ENCODE data around the gene ZYG11B. TPM values are rescaled to one million over a fixed set of nuclear protein-coding genes. Genes with fewer than 3 reads are reported as not detected.
"Not testable (repeated sequence)": the region's sequence is repeated elsewhere in the genome, so short reads cannot be mapped to it uniquely, and the experiment has no call there.

The ZYG11B gene
- total RNA-seq, 1 donor from 2014 or later: 37.9 TPM

DNA sequence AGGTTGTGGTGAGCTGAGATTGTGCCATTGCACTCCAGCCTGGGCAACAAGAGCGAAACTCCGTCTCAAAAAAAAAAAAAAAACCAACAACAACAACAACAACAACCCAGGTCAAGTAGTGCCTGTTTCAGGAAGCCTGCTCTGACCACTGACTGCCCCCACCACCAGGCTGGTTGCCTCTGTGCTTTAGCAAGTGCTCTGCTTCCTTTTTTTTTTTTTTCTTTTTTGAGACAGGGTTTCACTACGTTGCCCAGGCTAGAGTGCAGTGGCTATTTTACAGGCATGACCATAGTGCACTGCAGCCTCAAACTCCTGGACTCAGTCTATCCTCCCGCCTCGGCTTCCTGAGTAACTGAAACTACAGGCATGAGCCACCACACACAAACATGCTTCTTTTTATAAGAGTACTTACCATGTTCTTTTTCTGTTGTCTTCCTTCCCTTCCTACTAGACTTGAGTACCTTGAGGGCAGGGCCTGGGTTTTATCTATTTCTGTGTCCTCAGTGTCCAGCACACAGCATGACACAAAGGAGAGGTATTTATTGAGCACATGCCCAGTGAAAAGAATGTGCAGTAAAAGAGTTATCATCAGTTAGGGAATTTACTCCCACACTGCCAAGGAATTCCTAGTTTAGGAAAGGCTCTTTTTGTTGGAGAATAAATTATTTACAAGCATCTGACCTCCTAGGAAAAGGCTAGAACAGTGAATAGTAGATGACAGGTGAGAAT is 18.2 kb upstream of the ZYG11B start:
- no peak for DNase-seq

DNA sequence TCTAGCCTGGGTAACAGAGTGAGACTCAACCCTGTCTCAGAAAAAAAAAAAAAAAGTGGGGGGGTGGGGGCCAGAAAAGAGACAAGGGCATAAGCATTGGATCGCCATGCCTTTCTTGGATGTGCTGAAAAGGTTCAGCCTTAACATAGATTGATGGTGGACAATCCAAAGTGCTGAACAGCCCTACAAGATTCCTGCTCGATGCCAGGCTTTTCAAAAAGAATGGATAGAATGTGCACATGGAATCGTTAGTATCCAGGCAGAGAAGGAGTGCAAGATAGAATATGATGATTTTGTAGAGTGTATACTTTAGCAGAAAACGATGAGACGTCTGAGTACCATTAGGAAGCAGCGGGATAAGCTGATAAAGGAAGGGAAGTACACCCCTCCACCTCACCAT is 17.2 kb upstream of the ZYG11B start:
- DNase-seq: no peak

DNA sequence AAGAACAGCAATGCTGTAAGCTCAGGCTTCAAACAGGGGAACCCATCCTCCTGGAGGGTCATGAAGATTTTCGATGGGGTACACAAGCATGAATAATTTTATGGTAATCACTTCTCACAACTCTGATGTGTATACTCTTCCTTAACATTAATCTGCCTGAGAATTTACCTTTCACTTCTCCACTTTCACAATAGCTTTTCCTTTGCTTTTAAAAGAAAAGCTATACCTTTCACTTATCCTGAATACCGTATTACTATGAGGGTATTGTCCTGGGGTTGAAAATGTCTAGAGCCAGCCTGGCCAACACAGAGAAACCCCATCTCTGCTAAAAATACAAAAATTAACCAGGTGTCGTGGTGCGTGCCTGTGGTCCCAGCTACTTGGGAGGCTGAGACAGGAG is 12.7 kb upstream of the ZYG11B start:
- no peak for DNase-seq

DNA sequence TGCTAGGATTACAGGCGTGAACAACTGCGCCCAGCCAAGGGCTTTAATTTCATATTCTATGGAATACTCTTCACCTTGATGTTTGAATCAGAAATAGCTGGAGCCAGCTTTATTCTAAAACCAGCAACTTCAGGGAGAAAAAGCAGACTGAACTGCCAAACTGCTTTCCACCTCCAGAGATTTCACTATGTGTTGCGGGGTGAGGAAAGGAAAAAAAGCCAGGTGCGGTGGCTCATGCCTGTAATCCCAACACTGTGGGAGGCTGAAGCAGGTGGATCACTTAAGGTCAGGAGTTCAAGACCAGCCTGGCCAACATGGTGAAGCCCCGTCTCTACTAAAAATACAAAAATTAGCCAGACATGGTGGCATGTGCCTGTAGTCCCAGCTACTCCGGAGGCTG is 11.0 kb upstream of the ZYG11B start:
- not testable (repeated sequence) for DNase-seq

DNA sequence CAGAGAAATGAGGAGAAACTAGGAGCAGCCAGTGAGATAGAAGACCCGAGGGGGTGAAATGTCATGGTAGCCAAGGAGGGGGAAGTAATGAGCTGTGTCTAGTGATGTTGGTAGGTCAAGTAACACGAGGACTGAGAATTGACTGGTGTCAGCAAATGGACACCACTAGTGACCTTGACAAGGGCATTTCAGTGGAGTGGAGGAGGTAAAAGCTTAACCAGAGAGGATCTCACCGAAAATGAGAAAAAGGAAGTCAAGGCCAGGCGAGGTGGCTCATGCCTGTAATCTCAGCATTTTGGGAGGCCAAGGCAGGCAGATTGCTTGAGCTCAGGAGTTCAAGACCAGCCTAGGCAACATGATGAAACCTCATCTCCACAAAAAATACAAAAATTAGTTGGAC is 3.0 kb upstream of the ZYG11B start:
- DNase-seq: no peak

DNA sequence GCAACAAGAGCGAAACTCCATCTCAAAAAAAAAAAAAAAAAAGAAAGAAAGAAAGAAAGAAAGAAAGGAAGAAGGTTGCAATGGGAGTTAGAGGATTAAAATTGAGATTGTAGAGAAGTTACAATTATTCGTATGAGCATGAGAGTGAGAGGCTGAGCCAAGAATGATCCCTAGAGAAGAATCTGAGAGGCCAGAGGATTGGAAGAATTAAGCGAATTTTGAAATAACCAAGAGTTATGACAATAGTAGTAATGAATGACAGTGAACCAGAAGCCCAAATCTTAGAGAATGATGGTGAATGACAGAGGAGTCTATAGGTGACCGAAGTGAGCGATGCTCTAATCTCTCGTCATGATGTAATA is 369 bp upstream of the ZYG11B start:
- no peak for DNase-seq

DNA sequence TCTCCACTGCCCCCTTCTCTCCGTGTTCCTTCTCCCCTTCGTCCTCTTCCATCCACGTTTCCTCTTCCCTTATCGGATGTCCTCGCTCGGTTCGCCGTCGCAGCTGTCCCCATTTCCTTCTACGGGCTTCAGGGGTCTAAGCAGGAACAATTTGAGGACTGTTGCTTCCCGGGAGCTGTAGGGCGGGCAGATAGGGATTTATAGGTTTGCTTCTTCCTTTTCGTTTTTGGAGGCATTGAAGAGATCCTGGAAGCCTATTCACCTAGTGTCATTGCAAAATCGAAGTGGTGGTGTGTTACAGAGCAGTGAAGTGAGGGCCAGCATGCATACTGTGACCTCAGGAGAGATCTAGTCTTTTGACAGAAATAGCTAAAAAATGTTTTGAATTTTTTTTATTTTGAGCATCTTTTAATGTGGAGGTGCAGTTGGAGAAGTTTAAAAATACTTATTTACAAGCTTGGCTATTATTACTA is 897 bp downstream of the ZYG11B start:
- DNase-seq: no peak

DNA sequence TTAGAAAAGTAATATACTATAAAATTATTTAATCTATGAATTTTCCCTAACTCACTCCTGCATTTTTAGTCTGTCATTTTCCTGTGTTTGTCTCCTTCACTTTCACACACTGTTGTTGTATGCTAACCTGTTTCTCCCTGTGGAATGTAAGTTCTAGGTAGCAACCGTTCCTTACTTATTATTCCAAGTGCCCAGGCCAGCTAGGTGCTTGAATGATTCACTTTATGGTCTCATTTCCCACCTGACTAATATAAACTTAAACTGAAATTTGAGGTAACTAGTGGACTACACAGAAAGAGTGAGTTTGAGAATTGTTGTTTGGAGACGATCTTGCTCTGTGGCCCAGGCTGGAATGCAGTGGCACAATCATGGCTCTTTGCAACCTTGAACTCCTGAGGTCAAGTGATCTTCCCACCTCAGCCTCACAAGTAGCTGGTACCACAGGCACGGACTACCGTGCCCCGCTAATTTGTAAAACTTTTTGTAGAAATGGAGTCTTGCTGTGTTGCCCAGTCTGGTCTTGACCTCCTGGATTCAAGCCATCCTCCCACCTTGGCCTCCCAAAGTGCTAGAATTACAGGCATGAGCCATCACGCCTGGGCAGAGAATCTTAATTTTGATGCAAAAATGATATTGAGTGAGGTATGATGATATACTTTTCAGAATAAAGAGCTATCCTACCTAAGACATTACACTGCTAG is 1.9 kb downstream of the ZYG11B start:
- no peak for DNase-seq

DNA sequence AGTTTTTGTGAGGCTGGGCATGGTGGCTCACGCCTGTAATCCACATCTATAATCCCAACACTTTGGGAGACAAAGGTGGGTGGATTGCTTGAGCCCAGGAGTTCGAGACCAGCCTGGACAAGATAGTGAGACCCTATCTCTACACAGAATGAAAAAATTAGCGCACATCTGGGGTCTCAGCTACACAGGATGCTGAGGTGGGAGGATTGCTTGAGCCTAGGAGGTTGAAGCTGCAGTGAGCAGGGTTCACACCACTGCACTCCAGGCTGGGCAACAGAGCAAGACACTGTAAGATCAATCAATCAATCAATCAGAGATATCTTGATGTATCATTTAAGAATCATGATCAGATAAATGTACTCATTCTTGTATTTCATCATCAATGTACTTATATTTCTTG is 7.1 kb downstream of the ZYG11B start:
- no peak for DNase-seq

DNA sequence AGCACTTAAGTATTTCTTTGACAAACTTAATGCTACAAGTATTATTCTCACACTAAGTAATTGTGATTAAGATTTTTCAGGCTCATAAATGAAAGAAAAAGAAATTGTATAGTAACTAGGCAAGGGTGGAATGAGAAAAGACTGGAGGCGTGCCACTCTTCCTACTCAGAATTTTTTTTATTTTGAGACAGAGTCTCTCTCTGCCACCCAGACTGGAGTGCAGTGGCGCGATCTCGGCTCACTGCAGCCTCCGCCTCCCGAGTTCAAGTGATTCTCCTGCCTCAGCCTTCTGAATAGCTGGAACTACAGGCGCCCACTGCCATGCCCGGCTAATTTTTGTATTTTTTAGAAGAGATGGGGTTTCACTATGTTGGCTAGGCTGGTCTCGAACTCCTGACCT is 9.1 kb downstream of the ZYG11B start:
- DNase-seq: not testable (repeated sequence)

DNA sequence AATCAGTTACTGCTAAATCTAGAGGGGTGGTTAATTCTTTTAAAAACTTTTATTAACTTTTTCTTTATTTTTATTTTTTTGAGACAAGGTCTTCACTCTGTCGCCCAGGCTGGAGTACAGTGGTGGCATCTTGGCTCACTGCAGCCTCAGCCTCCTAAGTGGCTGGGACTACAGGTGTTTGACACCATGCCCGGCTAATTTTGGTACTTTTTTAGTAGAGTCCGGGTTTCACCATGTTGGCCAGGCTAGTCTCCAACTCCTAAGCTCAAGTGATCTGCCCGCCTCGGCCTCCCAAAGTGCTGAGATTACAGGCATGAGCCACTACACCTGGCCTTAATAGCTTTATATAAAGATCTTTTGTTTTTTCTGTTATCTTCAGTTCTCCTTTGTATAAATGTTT is 11.9 kb downstream of the ZYG11B start:
- no peak for DNase-seq

DNA sequence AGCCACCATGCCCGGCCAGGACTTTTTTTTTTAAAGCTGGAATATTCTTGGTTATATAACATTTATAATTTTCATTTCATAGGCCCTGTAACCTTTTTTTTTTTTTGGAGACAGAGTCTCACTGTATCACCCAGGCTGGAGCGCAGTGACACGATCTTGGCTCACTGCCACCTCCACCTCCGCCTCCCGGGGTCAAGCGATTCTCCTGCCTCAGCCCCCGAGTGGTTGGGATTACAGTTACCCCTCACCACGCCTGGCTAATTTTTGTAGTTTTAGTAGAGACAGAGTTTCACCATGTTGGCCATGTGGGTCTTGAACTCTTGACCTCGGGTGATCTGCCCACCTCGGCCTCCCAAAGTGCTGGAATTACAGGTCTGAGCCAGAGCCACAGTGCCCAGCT is 12.6 kb downstream of the ZYG11B start:
- DNase-seq: no peak

DNA sequence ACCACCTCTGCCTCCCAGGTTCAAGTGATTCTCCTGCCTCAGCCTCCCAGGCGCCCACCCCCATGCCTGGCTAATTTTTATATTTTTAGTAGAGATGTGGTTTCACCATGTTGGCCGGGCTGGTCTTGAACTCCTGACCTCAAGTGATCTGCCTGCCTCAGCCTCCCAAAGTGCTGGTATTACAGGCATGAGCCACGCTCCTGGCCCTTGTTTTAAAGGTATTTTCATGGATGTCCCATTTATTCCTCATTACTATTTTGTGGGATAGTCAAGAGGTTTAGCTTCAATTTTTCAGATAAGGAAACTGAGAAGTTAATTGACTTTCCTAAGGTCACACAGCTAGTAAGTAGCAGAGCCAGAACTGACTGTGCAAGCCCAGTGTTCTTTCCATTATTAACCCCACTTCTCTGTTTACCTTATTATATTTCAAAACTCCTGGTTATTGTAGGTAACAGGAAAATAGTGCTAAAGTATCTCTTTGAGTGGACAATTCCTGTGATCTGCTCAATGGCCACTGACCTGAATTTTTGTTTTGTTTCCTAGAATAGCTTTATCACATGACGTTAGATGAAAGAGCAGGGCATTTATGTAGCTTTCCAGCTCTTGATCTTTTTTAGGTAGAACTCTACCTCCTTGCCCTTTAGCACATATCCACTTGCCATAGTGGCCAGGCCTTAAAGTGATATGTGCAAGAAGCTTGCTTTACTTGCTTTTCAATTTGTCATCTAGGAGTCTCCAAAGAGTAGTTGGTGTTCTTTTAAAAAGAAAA is 13.6 kb downstream of the ZYG11B start:
- DNase-seq: no peak

DNA sequence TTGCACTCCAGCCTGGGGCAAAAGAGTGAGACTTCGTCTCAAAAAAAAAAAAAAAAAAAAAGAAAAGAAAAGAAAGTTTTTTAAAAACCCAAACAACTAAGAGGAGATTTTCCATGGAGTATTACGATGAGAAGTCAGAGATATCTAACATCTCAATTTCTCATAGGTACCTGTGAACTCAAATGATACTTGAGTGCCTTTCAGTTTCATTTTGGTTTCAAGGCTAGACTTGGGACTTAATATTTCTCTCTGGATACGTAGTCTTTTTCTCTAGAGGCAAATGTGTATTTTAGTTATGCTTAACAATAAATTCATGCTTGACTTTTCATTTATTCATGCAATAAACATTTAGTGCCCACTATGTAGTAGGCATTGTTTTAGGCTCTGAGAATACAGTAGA is 15.0 kb downstream of the ZYG11B start:
- DNase-seq: no peak

DNA sequence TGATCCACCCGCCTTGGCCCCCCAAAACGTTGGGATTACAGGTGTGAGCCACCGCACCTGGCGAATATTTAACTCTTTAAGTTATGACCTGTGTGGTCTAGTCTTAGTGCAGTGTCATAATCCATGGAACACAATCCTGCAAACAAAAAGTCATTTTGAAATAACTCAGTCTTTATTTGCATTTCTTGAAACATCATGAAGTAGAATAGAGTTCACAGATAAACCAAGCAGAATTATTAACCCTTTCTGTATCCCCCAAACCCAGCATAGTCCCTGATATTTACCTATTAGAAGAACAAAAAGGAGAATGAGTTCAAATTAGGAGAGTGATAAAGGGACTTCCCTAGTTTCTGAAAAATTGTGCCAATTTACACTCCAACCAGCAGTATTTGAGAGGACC is 19.9 kb downstream of the ZYG11B start:
- DNase-seq: no peak

DNA sequence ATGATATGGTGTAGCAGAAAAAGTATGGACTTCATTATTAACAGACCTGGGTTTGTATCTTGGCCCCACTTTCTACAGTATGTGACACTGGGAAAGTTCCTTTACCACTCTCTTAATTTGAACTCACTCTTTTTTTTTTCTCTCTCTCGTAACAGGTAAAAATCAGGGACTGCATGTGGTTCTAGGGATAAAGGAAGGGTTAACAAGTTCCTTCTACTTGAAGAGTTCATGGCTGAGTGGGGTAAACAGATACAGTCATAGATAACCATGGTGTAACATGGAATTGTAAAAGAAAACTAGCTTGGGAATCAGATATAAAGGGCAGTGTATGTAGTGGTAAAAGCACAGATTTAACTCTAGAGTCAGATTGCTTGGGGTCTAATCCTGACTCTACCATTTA is 21.2 kb downstream of the ZYG11B start:
- DNase-seq: no peak

DNA sequence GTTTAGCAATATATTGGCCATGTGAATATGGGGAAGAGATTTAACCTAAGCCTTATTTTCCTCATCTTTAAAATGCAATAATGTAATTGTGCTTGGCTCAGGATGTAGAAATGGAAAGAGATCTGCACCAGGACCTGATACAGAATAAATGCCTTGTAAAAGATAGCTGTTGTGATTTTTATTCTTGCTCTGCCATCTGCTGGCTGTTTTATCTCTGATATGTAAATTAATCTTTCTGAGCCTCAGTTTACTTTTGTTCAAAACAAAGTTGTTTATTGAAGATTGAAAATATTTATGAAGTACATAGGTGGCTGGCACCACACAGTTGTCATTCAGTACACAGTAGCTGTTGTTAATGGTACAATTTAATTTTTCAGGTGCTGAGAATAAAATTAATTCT is 21.9 kb downstream of the ZYG11B start:
- DNase-seq: no peak

DNA sequence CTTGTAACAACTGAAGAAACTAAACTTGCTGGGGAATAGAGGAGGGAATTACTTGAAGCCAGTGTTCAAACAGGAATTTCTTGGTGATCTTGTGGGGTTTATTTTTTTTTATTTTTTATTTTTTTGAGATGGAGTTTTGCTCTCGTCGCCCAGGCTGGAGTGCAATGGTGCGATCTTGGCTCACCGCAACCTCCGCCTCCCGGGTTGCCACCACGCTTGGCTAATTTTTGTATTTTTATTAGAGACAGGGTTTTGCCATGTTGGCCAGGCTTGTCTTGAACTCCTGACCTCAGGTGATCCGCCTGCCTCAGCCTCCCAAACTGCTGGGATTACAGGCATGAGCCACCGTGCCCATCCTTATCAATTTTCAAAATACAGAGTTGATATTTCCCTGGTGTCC is 23.2 kb downstream of the ZYG11B start:
- DNase-seq: not testable (repeated sequence)

DNA sequence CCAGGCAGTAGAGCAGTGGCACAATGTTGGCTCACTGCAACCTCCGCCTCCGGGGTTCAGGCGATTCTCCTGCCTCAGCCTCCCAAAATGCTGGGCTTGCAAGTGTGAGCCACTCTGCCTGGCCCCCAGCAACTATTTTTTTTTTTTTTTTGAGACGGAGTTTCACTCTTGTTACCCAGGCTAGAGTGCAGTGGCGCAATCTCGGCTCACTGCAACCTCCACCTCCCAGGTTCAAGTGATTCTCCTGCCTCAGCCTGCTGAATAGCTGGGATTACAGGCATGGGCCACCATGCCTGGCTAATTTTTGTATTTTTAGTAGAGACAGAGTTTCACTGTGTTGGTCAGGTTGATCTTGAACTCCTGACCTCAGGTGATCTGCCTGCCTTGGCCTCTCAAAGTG is 23.9 kb downstream of the ZYG11B start:
- not testable (repeated sequence) for DNase-seq

DNA sequence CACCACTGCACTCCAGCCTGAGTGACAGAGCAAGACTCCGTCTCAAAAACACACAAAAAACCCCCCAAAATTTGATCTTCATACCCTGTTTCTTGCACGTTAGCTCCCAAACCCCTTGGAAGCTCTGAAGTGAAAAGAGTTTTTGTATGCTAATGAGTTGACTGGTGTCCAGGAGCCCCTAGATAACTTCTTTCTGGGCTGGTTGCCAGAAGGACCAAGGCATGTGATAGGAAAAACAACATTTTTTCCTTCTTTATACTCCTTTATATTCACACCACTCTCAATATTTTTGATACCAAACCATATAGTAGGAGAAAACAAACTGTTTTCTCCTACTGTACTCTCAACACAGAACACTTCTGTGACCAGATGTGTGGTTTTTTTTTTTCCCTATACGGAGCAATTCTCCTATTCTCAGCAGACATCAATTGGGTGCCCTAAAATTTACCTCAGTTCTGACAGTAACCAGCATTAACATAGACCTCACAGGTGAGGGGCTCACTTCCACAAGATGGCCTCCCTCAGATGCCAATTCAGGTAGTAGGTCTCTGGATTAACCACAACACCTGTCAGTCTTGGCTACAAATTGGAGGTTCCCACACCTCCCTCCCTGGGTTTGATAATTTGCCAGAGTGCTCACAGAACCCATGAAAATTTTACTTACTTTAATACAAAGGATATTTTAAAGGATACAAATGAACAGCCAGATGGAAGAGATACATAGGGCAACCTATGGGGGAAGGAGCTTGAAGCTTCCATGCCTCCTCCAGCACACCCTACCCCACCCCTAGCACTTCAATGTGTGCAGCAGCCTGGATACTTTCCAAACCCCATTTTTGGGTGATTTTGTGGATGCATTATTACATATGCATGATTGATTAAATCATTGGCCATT is 25.6 kb downstream of the ZYG11B start:
- no peak for DNase-seq

DNA sequence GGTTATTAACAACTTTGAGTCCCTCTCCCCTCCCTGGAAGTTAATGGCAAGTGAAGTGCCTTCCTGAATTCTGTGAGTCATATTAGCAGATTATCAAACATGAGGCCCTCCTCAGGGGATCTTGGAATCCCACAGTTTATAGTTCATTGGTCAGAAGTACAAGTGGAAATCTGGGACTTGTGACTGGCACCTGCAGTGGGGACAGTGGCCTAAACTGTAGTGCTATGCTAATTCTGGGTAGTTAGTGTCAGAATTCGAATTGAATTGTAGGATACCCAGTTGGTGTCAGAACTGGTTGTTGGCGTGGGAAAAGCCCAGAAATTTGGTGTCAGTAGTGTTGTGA is 26.2 kb downstream of the ZYG11B start:
- no peak for DNase-seq

DNA sequence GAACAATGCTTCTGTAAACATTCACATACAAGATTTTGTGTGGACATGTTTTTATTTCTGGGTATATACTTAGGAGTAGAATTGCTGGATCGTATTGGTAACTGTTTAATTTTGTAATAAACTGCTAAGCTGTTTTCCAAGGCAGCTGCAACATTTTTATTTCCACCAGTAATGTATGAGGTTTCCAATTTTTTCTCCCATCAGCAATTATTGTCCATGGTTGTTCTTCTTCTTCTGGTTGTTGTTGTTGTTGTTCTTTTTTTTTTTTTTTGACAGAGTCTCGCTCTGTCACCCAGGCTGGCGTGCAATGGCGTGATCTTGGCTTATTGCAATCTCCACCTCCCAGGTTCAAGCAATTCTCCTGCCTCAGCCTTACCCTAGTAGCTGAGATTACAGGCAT is 26.9 kb downstream of the ZYG11B start:
- no peak for DNase-seq
